CD4-positive, alpha-beta T cell treated with Interleukin-15 for 1 hour (primary cell): Measurements from ENCODE around the gene GSX1.
"Not testable (repeated sequence)": the region's sequence is repeated elsewhere in the genome, so short reads cannot be mapped to it uniquely, and the experiment has no call there.

ENCODE experiments used
- DNase-seq: peaks from one replicate; pipeline ENCODE4 v3.0.0-alpha.2; 2020

The GSX1 gene

GRCh38 chr13:27792393-27793218, at the start of gene GSX1:
Gene GSX1 (plus strand): TSS chr13:27792483. CDS start chr13:27792691, 208 bp downstream.
- no peak for DNase-seq

GRCh38 chr13:27744801-27745200, 47.5 kb upstream of the GSX1 start:
- DNase-seq: no peak

GRCh38 chr13:27745301-27745700, 47.0 kb upstream of the GSX1 start:
- no peak for DNase-seq

GRCh38 chr13:27748143-27748542, 44.1 kb upstream of the GSX1 start:
- not testable (repeated sequence) for DNase-seq

GRCh38 chr13:27751953-27752532, 40.2 kb upstream of the GSX1 start:
- no peak for DNase-seq

- no peak for DNase-seq
These were observed 26.6 kb upstream of the GSX1 start for GRCh38 chr13:27765650-27766049.

- no peak for DNase-seq
These were observed 21.5 kb upstream of the GSX1 start for GRCh38 chr13:27770809-27771208.

GRCh38 chr13:27772651-27773425, 19.4 kb upstream of the GSX1 start:
- no peak for DNase-seq

GRCh38 chr13:27774169-27774568, 18.1 kb upstream of the GSX1 start:
- DNase-seq: no peak

GRCh38 chr13:27774651-27775050, 17.6 kb upstream of the GSX1 start:
- no peak for DNase-seq

- no peak for DNase-seq
These were observed 16.3 kb upstream of the GSX1 start for GRCh38 chr13:27775943-27776342.

GRCh38 chr13:27782151-27782550, 10.1 kb upstream of the GSX1 start:
- DNase-seq: no peak

- DNase-seq: no peak
These were observed 9.2 kb upstream of the GSX1 start for GRCh38 chr13:27783111-27783510.

GRCh38 chr13:27788271-27788670, 4.0 kb upstream of the GSX1 start:
- no peak for DNase-seq

- DNase-seq: no peak
These were observed 3.2 kb upstream of the GSX1 start for GRCh38 chr13:27789153-27789494.

- no peak for DNase-seq
These were observed 2.6 kb upstream of the GSX1 start for GRCh38 chr13:27789495-27790303.

- DNase-seq: no peak
These were observed 1.8 kb upstream of the GSX1 start for GRCh38 chr13:27790523-27790922.

- DNase-seq: no peak
These were observed 960 bp upstream of the GSX1 start for GRCh38 chr13:27791146-27791900.

- no peak for DNase-seq
These were observed 336 bp upstream of the GSX1 start for GRCh38 chr13:27791901-27792392.

- no peak for DNase-seq
These were observed 1.5 kb downstream of the GSX1 start for GRCh38 chr13:27793507-27794367.

GRCh38 chr13:27794368-27794691, 2.0 kb downstream of the GSX1 start:
- no peak for DNase-seq
